ENCODE measurements around the gene CSNK1D.

CSNK1D gene

GRCh38 chr17:82227629-82228277 lies 45.7 kb downstream of the CSNK1D start:
- no peak for DNase-seq (ENCODE audit: low read depth)

GRCh38 chr17:82226809-82227628 lies 46.5 kb downstream of the CSNK1D start:
- no peak for DNase-seq (ENCODE audit: low read depth)

GRCh38 chr17:82226146-82226808 lies 47.2 kb downstream of the CSNK1D start:
- DNase-seq (ENCODE audit: low read depth): no peak

- no peak for DNase-seq (ENCODE audit: low read depth)
Measured at GRCh38 chr17:82225368-82226029, 48.0 kb downstream of the CSNK1D start.

GRCh38 chr17:82224666-82225065 lies 48.8 kb downstream of the CSNK1D start:
- DNase-seq (ENCODE audit: low read depth): no peak

GRCh38 chr17:82223517-82223916 lies 50.0 kb downstream of the CSNK1D start:
- DNase-seq (ENCODE audit: low read depth): no peak

- DNase-seq (ENCODE audit: low read depth): no peak
Measured at GRCh38 chr17:82222816-82223215, 50.7 kb downstream of the CSNK1D start.

- DNase-seq (ENCODE audit: low read depth): no peak
Measured at GRCh38 chr17:82221341-82221902, 52.1 kb downstream of the CSNK1D start.

- no peak for DNase-seq (ENCODE audit: low read depth)
Measured at GRCh38 chr17:82219753-82220709, 53.5 kb downstream of the CSNK1D start.

- no peak for DNase-seq (ENCODE audit: low read depth)
Measured at GRCh38 chr17:82219083-82219482, 54.4 kb downstream of the CSNK1D start.

- DNase-seq (ENCODE audit: low read depth): no peak
Measured at GRCh38 chr17:82218349-82219075, 55.0 kb downstream of the CSNK1D start.

GRCh38 chr17:82217530-82218204 lies 55.8 kb downstream of the CSNK1D start:
- no peak for DNase-seq (ENCODE audit: low read depth)

- DNase-seq (ENCODE audit: low read depth): no peak
Measured at GRCh38 chr17:82217120-82217529, 56.4 kb downstream of the CSNK1D start.

- DNase-seq (ENCODE audit: low read depth): no peak
Measured at GRCh38 chr17:82216301-82217119, 57.0 kb downstream of the CSNK1D start.

GRCh38 chr17:82215972-82216300 lies 57.6 kb downstream of the CSNK1D start:
- DNase-seq (ENCODE audit: low read depth): no peak

GRCh38 chr17:82215095-82215971 lies 58.2 kb downstream of the CSNK1D start:
- DNase-seq (ENCODE audit: low read depth): no peak

GRCh38 chr17:82214012-82214628 lies 59.4 kb downstream of the CSNK1D start:
- DNase-seq (ENCODE audit: low read depth): no peak

All from activated T-helper 1 cell treated with Interleukin-2 at 50 U/mL for 16 hours (primary cell).